HG03558 (cell line): ENCODE measurements around the gene INVS.
"Not testable (repeated sequence)": the region's sequence is repeated elsewhere in the genome, so short reads cannot be mapped to it uniquely, and the experiment has no call there.

Experiments used
- ATAC-seq: cut with Tn5 transposase; IDR thresholded peaks from one replicate; pipeline ENCODE4 v1.9.1; 2021; ENCODE audit warnings: moderate number of reproducible peaks; ENCODE audit not compliant: unreplicated experiment; ENCODE audit errors: extremely low read depth

INVS gene

DNA sequence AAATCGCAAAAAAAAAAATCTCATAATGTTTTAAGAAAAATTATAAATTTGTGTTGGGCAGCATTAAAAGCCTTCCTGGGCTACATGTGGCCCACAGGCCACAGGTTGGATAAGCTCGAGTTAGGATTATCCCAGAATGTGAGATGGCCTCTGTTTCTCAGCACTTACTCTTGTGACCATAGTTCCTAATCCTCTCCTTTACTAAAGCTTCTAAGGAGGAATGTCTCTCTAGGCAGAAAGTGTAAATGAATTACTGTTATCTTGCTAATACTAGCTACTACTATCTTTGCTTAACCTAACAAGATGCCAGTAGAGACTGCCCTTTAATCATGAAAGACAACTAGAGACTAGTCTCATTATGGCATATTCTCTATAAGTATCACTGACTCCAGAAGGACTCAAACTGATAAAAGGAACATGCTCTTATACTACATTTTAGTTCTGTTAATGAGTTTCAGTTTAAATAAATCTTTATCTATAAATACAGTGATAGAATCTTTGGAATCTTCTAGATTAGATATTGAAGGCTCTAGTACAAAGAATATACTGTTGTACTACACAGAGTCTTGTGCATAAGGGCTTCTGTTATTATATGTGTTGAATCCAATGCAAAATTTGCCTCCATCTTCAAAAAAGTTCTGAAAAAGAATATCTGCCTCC lies 13.8 kb downstream of the INVS start:
- ATAC-seq: no peak

DNA sequence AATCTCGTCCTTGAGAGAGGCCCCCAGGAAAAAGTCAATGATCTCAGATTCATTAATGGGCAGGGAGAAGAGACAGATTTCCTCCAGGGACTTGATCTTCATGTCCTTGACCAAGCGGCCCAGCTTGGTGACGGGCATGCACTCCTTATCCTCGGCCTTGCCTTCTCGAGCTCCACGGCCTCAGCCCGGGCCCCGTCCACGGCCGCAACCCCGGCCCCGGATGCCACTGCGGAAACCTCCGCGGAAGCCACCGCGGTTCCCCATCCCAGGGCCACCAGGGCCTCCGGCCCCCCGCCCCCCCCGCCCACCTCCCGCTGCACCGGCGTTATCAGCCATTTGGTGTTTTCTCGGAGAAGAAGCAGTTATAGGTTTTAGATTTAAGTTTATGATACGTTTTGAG lies 18.3 kb downstream of the INVS start:
- ATAC-seq: no peak

DNA sequence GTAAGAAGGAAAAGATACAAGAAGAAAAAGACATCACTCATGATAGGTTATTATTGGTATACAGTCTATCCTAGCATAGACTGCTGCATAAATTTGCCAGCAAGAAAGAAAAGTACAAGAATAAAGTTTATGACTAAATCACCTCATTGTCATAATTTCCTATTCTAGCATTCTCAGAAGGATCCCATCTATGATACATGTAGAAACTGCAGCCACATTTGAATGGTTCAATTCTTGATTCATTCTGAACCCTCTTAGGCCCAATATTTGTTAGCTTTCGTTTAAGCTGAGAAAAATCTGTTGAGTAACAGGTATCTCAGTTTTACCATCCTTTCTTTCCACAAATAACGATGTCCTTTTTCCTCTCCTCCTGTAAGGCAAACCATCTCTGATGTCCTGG lies 21.2 kb downstream of the INVS start:
- ATAC-seq: no peak

DNA sequence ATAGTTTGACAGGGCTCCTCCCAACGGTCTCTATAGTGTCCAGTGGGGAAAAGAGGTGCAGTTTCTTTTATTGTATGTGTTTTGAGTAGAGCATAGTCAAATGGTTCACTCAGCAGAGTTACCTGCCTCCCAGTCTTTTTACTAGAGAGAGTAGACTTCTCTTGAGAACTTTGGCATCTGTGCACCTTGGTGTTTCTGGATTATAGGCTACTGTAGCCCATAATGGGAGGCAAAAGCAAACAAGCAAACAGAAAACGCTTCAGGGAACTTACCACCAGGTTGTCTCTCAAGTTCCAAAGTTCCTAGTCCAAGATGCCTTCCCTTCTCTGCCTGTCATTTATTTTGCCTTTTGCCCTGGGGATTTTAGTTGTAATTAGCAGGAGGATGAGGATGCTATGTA lies 26.2 kb downstream of the INVS start:
- ATAC-seq: no peak

DNA sequence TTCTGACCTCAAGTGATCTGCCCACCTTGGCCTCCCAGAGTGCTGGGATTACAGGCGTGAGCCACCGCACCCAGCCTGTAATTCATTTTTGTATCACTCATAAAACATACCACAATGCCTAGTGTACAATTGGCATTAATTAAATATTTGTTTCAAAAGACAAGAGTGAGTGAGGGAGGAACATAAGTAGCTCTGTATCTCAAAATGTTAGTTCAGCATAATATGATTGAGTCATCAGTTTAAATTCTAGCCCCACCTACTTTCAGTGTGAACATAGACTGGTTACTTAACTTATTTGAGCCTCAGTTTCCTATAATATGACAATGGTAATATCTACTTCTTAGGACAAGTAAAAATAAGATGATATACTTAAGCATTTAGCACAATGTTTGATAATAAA lies 26.9 kb downstream of the INVS start:
- no peak for ATAC-seq

DNA sequence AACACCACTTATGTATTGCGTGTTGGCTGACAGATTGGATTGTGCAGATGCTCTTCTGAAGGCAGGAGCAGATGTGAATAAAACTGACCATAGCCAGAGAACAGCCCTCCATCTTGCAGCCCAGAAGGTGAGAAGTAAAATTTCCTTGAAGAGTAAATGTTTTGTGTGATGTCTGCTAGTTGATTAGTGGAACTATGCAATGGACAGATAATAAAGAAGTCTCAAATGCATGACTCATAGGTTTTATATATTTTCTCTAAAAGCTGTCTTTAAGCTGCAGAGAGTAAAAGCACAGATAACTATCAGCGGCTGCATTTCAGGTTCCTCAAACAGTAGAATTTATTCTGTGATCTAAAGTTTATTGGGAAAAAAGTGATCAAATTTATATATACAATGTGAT lies 27.4 kb downstream of the INVS start:
- ATAC-seq: no peak

DNA sequence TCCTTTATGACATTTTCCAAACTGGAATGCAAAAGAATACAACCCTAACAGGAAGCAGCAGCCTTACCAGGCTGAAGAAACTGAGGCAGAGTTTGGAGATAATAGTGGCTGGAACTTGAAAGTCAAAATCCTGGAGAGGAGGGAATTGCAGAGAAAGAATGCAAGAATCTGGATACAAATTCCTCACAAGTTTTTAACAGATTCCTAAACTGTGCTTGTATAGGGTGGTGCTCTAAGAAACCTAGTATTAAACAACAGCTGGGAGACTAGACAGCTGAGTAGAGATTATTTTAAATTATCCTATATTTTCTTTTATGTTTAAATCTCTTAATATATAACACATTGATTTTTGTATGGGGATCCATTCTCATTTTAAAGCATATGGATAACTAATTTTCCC lies 30.7 kb downstream of the INVS start:
- no peak for ATAC-seq

DNA sequence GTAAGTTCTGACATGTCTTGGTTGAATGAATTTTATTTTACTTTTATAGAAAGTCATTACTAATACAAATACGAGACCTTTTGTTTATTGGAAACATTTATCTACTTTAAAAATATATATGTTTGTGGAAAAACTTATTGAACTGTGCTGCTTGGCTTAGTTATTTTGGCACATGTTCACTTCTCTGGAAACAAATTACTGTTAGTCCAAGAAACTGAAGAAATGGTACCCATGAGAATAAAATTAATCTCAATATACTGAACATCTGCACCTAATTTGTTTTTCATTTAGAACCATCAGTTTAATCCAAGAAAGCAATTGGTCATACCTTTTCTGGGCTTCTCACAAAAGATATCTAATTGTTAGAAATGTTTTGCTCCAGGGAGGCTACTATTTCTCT lies 32.2 kb downstream of the INVS start:
- no peak for ATAC-seq

DNA sequence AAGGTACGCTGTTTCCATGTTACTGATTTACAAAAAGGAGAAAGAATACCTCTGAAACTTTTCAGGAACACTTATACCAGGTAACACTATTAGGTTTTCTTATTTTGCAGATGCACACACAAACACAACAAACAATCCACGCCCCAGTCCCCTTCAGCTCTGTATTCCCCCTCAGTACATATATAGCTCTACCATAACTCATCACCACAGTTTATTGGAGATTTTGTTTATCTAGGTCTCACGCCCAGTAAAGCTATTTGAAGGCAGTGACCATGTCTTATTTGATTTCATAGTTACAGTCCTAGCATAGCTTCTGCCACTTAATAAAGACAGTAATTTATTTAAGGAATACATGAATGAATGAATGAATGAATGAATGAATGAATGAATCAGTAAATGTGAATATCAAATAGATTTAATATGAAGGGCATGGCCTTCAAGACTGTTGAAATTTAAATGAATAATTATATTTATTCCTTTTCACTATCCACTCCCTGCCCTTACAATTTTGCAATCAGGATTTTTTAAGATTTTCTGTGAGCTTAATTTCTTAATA lies 32.9 kb downstream of the INVS start:
- no peak for ATAC-seq

DNA sequence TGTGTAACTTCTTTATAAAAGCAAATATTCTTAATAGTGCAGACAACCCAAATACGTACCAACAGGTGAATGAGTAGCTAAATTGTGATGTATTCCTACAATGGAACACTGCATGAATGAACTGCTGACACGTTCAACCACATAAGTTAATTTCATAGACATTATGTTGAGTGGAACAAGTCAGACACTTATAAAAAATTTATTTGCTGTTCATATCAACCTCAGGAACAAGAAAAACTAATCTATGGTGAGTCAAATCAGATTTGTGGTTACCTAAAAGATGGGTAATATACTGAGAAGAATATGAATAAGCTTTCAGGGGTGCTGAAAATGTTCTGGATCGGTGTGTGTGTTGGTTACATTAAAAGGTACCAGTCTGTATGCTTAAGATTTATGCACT lies 35.7 kb downstream of the INVS start:
- ATAC-seq: no peak

DNA sequence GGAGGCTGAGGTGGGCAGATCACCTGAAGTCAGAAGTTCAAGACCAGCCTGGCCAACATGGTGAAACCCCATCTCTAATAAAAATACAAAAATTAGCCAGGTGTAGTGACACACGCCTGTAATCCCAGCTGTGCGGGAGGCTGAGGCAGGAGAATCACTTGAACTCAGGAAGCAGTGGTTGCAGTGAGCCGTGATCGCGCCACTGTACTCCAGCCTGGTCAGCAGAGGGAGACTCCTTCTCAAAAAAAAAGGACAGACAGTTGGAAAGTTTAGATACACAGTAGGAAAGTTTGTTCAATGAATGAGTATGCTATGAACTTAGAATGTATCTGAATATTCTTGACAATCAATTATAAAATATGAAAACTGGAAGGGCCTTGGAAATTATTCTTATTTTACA lies 37.8 kb downstream of the INVS start:
- not testable (repeated sequence) for ATAC-seq

DNA sequence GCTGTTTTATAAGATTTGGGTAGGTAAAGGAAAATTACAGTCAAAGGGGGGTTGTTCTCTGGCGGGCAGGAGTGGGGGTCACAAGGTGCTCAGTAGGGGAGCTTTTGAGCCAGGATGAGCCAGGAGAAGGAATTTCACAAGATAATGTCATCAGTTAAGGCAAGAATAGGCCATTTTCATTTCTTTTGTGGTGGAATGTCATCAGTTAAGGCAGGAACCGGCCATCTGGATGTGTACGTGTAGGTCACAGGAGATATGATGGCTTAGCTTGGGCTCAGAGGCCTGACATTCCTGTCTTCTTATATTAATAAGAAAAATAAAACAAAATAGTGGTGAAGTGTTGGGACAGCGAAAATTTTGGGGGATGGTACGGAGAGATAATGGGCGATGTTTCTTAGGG lies 41.3 kb downstream of the INVS start:
- ATAC-seq: not testable (repeated sequence)

DNA sequence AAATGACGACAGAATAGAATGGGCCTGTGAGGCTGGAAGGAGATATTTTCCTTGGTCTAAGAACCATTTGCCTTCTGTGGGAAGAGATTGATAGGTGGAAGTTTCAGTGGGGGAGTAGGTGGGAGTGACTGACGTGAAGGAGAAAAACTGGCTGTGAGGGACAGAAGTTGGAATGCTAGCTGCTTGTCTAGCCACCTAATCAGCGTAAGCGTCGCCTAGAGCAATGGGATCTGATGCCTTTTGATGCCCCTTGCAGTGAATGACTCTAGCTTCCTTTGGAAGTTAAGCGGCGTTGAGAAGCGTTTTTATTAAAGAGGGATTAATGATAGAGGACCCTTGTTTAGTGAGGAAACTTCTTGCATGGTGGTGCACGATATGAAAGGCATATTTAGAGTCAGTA lies 42.8 kb downstream of the INVS start:
- not testable (repeated sequence) for ATAC-seq

DNA sequence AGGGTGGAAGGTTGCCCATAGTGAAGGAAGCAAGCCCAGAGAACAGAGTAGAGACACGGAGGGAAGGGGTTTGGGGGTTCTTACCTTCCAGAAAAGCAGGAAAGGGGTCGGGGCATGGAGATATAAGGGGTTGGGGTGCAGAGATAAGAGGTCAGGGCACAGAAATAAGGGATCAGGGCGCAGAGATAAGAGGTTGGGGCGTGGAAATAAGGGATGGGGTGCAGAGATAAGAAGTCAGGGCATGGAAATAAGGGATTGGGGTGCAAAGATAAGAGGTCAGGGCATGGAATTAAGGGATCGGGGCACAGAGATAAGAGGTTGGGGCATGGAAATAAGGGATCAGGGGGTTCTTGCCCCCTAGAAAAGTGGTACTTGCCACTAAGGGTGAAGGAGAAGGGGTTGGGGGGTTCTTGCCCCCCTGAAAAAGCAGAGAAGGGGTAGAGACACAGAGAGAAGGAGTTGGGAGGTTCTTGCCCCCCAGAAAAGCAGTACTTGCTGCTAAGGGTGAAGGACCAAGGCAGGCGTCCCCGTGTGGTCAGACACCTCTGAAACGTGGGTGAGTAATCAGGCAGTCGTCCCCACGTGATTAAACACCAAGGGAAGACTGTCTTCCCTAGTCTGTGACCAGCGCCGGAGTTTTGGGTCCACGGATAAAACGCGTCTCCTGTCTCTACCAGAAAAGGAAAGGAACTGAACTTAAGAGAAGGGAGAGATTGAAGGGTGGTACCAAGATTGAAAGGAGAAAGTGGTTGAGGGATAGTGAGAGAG lies 46.3 kb downstream of the INVS start:
- not testable (repeated sequence) for ATAC-seq

DNA sequence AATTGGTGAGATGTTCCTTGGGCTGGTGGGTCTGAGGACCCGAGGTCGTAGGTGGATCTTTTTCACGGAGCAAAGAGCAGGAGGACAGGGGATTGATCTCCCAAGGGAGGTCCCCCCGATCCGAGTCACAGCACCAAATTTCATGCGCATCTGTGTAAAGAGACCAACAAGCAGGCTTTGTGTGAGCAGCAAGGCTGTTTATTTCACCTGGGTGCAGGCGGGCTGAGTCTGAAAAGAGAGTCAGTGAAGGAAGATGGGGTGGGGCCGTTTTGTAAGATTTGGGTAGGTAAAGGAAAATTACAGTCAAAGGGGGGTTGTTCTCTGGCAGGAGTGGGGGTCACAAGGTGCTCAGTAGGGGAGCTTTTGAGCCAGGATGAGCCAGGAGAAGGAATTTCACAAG lies 46.9 kb downstream of the INVS start:
- not testable (repeated sequence) for ATAC-seq

DNA sequence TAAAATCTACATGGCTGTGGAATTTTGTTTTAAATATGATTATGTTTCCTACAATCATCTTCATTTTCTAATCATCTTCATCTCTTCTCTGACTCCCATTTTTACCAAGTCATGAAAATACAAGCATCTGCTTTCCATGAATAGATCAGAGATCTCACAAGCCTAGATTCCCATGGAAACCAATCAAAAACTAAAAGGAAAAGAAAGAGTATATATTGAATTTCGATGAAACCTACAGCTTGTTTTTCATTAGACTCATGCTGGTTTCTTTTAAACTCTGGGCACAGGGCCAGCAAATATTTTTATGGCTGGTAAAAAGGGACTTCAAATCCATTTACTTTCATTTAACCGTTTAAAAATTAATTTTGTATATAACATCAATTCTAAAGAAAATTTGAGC lies 51.2 kb downstream of the INVS start:
- ATAC-seq: no peak

DNA sequence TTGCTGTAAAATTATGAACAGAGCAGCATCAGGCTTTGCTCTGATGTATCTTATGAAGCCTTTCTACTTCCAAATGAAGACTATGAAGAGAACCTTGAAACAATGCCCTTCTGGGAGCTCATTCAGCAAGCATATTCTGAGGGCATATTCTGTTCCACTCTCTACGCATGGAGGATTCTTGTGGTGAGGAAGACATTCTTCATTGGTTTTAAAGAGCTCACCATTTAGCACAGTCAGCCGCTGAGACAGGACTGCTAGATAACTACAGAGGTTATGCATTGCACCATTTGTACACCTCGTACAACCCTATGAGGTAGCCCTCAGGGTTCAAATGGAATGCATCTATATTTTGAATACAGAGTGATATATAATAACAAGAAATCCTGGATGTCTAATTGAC lies 61.0 kb downstream of the INVS start:
- ATAC-seq: no peak

DNA sequence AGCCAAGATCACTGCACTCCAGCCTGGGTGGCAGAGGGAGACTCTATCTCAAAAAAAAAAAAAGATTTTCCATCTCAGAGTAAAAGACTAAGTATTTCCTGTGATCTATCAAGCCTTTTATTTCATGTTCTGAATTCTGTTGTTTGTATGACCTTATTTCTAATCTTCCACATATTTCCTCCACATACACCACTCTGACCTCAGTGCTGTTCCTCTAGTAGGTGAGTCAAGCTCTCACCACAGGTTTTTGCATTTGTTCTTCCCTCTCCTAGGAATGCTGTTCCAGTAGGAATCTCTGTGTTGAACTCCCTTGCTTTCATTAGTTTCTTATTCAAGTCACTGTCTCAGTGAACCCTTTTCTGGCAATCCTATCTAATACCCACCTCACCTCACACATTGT lies 68.1 kb downstream of the INVS start:
- no peak for ATAC-seq

DNA sequence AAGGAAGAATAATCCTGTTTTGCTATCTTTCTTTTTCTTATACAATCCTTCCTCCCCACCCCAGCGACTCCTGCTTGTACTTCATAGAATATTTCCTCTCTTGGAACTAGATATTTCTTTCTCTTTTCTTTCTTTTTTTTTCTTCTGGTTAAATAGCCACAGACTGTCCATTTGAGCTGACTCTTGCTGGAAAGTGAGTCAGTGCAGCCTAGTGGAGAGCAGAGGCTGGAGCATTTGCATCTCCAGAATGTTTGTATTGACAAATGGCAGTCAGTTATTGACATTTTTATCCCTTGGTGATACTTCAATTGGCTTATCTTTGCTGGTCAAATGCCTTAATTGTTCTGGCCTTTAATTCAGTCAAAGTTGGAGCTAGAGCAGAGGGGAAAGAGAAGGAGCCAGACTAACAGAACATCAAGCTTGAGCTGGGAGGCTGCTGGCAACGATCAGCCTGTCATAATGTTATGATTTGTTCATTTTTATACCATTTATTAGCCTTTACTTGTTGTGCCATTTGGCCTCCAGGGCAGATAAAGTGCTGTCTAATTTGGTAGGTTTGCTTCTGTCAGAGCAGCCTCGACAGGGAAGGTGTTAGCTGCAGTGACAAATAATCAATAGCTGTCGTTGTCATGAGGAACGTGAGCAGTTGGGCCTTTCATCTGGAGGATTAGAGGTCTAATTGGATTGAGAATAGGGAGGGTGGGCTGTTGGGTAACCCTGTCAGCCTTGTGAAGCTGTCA lies 69.0 kb downstream of the INVS start:
- ATAC-seq: no peak

DNA sequence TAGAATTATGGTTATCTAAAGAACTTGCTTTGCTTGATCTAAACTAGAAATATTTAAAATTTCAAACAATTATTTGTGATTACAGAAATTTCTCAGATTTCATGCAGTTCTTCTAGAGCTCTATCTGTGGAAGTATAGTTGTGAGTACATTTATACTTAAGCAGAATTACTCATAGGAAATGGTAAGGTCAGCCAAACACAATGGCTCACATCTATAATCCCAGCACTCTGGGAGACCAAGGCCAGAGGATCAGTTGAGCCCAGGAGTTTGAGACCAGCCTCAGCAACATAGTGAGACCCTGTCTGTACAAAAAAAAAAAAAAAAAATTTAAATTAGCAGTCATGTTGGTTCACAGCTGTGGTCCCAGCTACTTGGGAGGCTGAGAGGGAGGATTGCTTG lies 71.0 kb downstream of the INVS start:
- no peak for ATAC-seq

DNA sequence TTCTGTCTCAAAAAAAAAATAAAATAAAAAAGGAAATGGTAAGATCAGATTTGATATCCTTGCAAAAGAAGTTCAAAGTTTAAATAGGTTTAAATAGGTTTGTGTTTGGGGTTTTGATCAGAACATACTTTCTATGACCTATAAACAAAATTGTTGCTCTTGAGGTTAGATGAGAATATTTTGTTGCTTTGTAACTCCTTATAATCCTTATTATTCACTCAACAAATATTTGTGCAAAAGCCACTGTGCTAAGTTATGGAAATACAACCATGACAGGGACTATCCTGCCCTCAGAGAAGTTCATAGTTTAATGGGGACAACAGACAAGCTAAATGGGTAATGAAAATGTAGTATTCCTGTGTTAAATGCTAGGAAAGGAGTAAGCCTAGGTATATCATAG lies 71.5 kb downstream of the INVS start:
- no peak for ATAC-seq
